OCI-LY1 (cell line): ENCODE data around the gene CRTC1.

Source experiments
- H2AFZ ChIP-seq: fragments of 200-600 bp; sonication (generic), shearing (Covaris generic); 2 replicates; pipeline ENCODE4 v1.6.0; 2014; ENCODE audit warnings: antibody characterized with exemption, mild to moderate bottlenecking, low read length
- H3F3A ChIP-seq: fragments of 200-600 bp; sonication (generic), shearing (Covaris generic); 2 replicates; pipeline ENCODE4 v1.6.0; 2014; ENCODE audit warnings: mild to moderate bottlenecking, antibody characterized with exemption, low read length, moderate library complexity; ENCODE audit not compliant: insufficient read depth
- H3K27ac ChIP-seq: fragments of 200-600 bp; sonication (generic); 2 replicates; pipeline ENCODE4 v1.5.1; 2014; ENCODE audit warnings: low read length, mixed run types, mild to moderate bottlenecking, low read depth; ENCODE audit not compliant: poor library complexity, severe bottlenecking
- H3K27me3 ChIP-seq: fragments of 200-600 bp; sonication (generic); 2 replicates; pipeline ENCODE4 v1.6.0; 2014; ENCODE audit warnings: antibody characterized with exemption, mild to moderate bottlenecking, low read length, moderate library complexity; ENCODE audit not compliant: insufficient read depth
- H3K36me3 ChIP-seq: fragments of 200-600 bp; sonication (generic); 2 replicates; pipeline ENCODE4 v1.6.1; 2014; ENCODE audit warnings: mild to moderate bottlenecking, antibody characterized with exemption, low read length, moderate library complexity, mixed read lengths; ENCODE audit not compliant: insufficient read depth
- H3K4me1 ChIP-seq: fragments of 200-600 bp; sonication (generic); 2 replicates; pipeline ENCODE4 v1.5.1; 2014; ENCODE audit warnings: mild to moderate bottlenecking, low read length, moderate library complexity; ENCODE audit not compliant: insufficient read depth, severe bottlenecking
- H3K4me2 ChIP-seq: fragments of 200-600 bp; sonication (generic), shearing (Covaris generic); 2 replicates; pipeline ENCODE4 v1.6.1; 2014; ENCODE audit warnings: low read length
- H3K4me3 ChIP-seq: fragments of 200-600 bp; sonication (generic); 2 replicates; pipeline ENCODE4 v1.5.1; 2014; ENCODE audit warnings: low read length, low read depth, mild to moderate bottlenecking, mixed read lengths; ENCODE audit not compliant: poor library complexity, severe bottlenecking
- H3K79me2 ChIP-seq: fragments of 200-600 bp; shearing (Covaris generic); 2 replicates; pipeline ENCODE4 v1.6.1; 2016; ENCODE audit warnings: mixed run types, low read length, mixed read lengths; ENCODE audit not compliant: insufficient read depth
- H3K9ac ChIP-seq: fragments of 200-600 bp; sonication (generic), shearing (Covaris generic); 2 replicates; pipeline ENCODE4 v1.6.1; 2014; ENCODE audit warnings: mild to moderate bottlenecking, low read length, mixed read lengths
- H3K9me2 ChIP-seq: fragments of 200-600 bp; sonication (generic), shearing (Covaris generic); 2 replicates; pipeline ENCODE4 v1.6.1; 2014; ENCODE audit warnings: low read depth, mild to moderate bottlenecking, low read length, mixed read lengths
- H3K9me3 ChIP-seq: fragments of 200-600 bp; shearing (Covaris generic); 2 replicates; pipeline ENCODE4 v1.6.1; 2014; ENCODE audit warnings: low read length, mixed read lengths
- H4K20me1 ChIP-seq: fragments of 200-600 bp; sonication (generic), shearing (Covaris generic); 2 replicates; pipeline ENCODE4 v1.6.0; 2016; ENCODE audit warnings: mild to moderate bottlenecking, low read length; ENCODE audit not compliant: insufficient read depth
- EZH2 ChIP-seq: fragments of 200-600 bp; sonication (generic), shearing (Covaris generic); IDR thresholded peaks from 2 replicates; pipeline ENCODE4 v1.8.0; 2017; ENCODE audit warnings: borderline replicate concordance, mixed run types, mild to moderate bottlenecking, antibody characterized with exemption, low read length, moderate library complexity, mixed read lengths
- TF ChIP-seq, protein P1 (sequence below): fragments of 200-600 bp; sonication (generic), shearing (Covaris generic); IDR thresholded peaks from 2 replicates; pipeline ENCODE4 v1.5.1; 2017; ENCODE audit warnings: mild to moderate bottlenecking, antibody characterized with exemption, low read length, moderate library complexity, mixed read lengths

The CRTC1 gene

DNA sequence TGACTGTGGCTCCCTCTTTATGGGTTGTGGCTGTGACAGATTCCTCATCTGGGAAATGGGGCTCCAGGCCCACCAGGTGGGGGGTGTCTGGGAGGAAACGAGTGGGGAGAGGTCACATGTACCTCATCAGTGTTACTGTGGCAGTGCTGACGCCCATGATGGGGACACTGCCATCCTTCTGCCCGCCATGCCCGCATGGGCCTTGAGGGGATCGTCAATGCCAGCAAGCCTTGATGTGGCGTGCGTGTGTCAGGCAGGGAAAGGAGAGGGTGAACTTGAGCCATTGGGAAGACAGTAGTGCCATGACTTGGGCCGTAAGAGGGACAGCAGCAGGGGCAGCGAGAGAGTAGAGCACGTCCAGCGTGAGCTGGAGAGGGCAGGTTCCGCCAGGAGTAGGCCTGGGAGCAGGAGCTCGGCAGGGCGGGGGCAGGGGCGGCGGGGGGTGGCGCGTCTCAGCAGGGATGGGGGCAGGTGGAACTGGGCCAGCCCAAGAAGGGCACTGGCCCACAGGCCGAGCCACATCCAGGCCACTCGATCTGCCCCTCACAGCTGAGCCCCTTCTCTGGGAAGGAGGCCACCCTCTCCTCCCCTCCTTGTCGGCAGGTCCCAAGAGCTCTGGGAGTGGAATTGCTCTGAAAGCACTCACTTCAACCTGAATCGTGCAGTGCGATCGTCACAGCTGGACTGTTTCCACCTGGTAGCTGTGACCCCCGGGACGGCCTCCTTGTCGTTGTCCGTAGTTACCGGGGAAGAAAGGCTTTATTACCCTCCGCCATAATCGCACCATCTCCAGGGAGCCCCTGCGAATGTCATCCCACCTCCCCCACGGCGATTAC lies 36.7 kb upstream of the CRTC1 start:
- Histone ChIP-seq H3K27ac (no peak overlapping the region), H3K9me3 (no peaks in the 10 kb centered on the region), H3K4me2 (no peak overlapping the region), H3K27me3 (peaks cover 12% of the 10 kb centered on the region; the same call in 1 of the 2 replicates), H3K36me3 (no peaks in the 10 kb centered on the region), H4K20me1 (no peaks in the 10 kb centered on the region), H3F3A (no peaks in the 10 kb centered on the region), H2AFZ (no peak overlapping the region), H3K9ac (no peak overlapping the region), H3K4me3 (no peak overlapping the region), H3K79me2 (no peaks in the 10 kb centered on the region), H3K4me1 (no peaks in the 10 kb centered on the region), H3K9me2 (no peaks in the 10 kb centered on the region)
- no peak for TF ChIP-seq EZH2

DNA sequence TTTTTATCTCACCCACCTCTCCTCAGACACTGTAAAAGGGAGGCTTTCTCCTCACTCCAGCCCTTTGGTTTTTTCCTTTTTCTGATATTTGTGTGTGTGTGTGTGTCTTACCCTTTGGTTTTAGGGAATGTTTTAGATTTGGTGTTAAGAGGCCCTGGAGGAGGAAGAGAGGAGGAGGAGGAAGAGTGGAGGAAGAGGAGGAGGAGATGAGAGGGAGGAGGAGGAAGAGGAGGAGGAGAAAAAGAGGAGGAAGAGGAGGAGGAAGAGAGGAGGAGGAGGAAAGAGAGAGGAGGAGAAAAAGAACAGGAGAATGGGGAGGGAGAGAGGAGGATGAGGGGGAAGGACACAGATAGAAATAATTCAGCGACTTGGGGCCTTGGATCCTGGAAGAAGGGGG lies 36.1 kb upstream of the CRTC1 start:
- Histone ChIP-seq H3K79me2 (no peaks in the 10 kb centered on the region), H3K27ac (no peak overlapping the region), H3K9me3 (no peaks in the 10 kb centered on the region), H3K9ac (no peak overlapping the region), H3K4me3 (no peak overlapping the region), H3K36me3 (no peaks in the 10 kb centered on the region), H3K4me1 (no peaks in the 10 kb centered on the region), H3F3A (no peaks in the 10 kb centered on the region), H3K27me3 (peaks cover 12% of the 10 kb centered on the region; the same call in 1 of the 2 replicates), H4K20me1 (no peaks in the 10 kb centered on the region), H2AFZ (no peak overlapping the region), H3K4me2 (no peak overlapping the region), H3K9me2 (no peaks in the 10 kb centered on the region)
- TF ChIP-seq, protein P1, sequence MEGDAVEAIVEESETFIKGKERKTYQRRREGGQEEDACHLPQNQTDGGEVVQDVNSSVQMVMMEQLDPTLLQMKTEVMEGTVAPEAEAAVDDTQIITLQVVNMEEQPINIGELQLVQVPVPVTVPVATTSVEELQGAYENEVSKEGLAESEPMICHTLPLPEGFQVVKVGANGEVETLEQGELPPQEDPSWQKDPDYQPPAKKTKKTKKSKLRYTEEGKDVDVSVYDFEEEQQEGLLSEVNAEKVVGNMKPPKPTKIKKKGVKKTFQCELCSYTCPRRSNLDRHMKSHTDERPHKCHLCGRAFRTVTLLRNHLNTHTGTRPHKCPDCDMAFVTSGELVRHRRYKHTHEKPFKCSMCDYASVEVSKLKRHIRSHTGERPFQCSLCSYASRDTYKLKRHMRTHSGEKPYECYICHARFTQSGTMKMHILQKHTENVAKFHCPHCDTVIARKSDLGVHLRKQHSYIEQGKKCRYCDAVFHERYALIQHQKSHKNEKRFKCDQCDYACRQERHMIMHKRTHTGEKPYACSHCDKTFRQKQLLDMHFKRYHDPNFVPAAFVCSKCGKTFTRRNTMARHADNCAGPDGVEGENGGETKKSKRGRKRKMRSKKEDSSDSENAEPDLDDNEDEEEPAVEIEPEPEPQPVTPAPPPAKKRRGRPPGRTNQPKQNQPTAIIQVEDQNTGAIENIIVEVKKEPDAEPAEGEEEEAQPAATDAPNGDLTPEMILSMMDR, result no peak
- no peak for TF ChIP-seq EZH2

GRCh38 chr19:18647807-18648206 lies 35.7 kb upstream of the CRTC1 start:
- no peaks in the 10 kb centered on the region for H4K20me1 ChIP-seq
- TF ChIP-seq EZH2, result no peak
- TF ChIP-seq, protein P1, result no peak

DNA sequence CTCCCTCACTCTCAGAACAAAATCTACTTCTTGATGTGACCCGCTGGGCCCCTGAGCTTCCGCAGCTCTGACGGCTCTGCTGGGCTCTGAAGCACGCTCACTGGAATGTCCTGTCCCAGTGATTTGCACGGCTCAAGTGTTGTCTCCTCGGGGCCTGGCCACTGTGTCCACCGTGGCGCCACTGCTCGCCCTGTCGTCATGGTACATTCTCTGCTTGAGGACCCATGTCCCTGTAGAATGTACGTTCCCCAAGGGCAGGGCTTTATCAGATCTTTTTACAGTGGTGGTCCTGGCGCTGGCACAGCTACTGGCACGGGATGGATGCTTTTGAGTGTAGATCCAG lies 34.5 kb upstream of the CRTC1 start:
- Histone ChIP-seq H3K79me2 (no peaks in the 10 kb centered on the region), H3K4me3 (no peak overlapping the region), H3K4me2 (no peak overlapping the region)

More at GRCh38 chr19:18647807-18648206, 35.7 kb upstream of the CRTC1 start:
- peaks cover 12% of the 10 kb centered on the region; the same call in 1 of the 2 replicates for H3K27me3 ChIP-seq
- H3K4me1 ChIP-seq, result no peaks in the 10 kb centered on the region
- H3K79me2 ChIP-seq, result no peaks in the 10 kb centered on the region
- no peak overlapping the region for H3K27ac ChIP-seq
- no peak overlapping the region for H3K9ac ChIP-seq
- no peak overlapping the region for H2AFZ ChIP-seq
- H3K9me2 ChIP-seq, result no peaks in the 10 kb centered on the region
- H3F3A ChIP-seq, result no peaks in the 10 kb centered on the region
- no peaks in the 10 kb centered on the region for H3K9me3 ChIP-seq
- no peaks in the 10 kb centered on the region for H3K36me3 ChIP-seq
- H3K4me3 ChIP-seq, result no peak overlapping the region
- H3K4me2 ChIP-seq, result no peak overlapping the region

More for the DNA sequence above, 34.5 kb upstream of the CRTC1 start:
- no peaks in the 10 kb centered on the region for H3K9me2 ChIP-seq
- H3K4me1 ChIP-seq, result no peaks in the 10 kb centered on the region
- no peak overlapping the region for H3K27ac ChIP-seq
- no peaks in the 10 kb centered on the region for H4K20me1 ChIP-seq
- H3K36me3 ChIP-seq, result no peaks in the 10 kb centered on the region
- TF ChIP-seq, protein P1, result no peak
- H3F3A ChIP-seq, result no peaks in the 10 kb centered on the region
- no peak overlapping the region for H2AFZ ChIP-seq
- peaks cover 12% of the 10 kb centered on the region; the same call in 1 of the 2 replicates for H3K27me3 ChIP-seq
- no peaks in the 10 kb centered on the region for H3K9me3 ChIP-seq
- H3K9ac ChIP-seq, result no peak overlapping the region
